Panc1 (cell line): ENCODE data around the gene RANBP3. TPM values are rescaled to one million over a fixed set of nuclear protein-coding genes. Genes with fewer than 3 reads are reported as not detected.

Source experiments
- ATAC-seq: fragments of 200-7000 bp; cut with Tn5 transposase; 2 replicates; pipeline ENCODE4 v1.9.1; 2020; ENCODE audit warnings: mild to moderate bottlenecking, moderate library complexity
- BruUV-seq: library from RNA; stranded (reverse); fragments of 400-500 nt; replicated peaks from 2 replicates; lab custom pipeline; 2021; lab: Mats Ljungman, UMichigan
- CTCF ChIA-PET: fragments of 300-600 bp; sonication (Branson Sonifier 250); formaldehyde crosslinking; loops from one replicate; lab custom pipeline; 2022; ENCODE audit warnings: antibody characterized with exemption; lab: Charles Lee
- POLR2A ChIA-PET: fragments of 300-600 bp; sonication (Branson Sonifier 250); formaldehyde crosslinking; loops from one replicate; lab custom pipeline; 2022; ENCODE audit warnings: antibody characterized with exemption; lab: Charles Lee
- DNase-seq: peaks from one replicate; pipeline ENCODE4 v3.0.0-alpha.2; 2010; ENCODE audit warnings: low read depth, low spot score
- H3K27ac ChIP-seq: 2 replicates; pipeline ENCODE4 v1.5.1; 2011; ENCODE audit warnings: mild to moderate bottlenecking, low read length, inconsistent platforms
- H3K27me3 ChIP-seq: fragments of 200-500 bp; sonication (Bioruptor generic); 2 replicates; pipeline ENCODE4 v1.6.0; 2014; ENCODE audit warnings: low read length, inconsistent platforms; ENCODE audit not compliant: control insufficient read depth, insufficient read depth
- H3K36me3 ChIP-seq: fragments of 200-500 bp; sonication (Bioruptor generic); 2 replicates; pipeline ENCODE4 v1.5.1; 2014; ENCODE audit warnings: inconsistent platforms, mild to moderate bottlenecking, low read length, moderate library complexity; ENCODE audit not compliant: control insufficient read depth, insufficient read depth
- H3K4me1 ChIP-seq: 2 replicates; pipeline ENCODE4 v1.5.1; 2011; ENCODE audit warnings: inconsistent platforms, mild to moderate bottlenecking, low read length, moderate library complexity; ENCODE audit not compliant: control insufficient read depth, insufficient read depth
- H3K4me3 ChIP-seq, 2 experiments: 2 replicates each; pipeline ENCODE4 v1.5.1; 2011 to 2012; ENCODE audit warnings: low read depth in 2 of 2, low read length in 2 of 2, mild to moderate bottlenecking in 2 of 2, inconsistent platforms in 1 of 2, moderate library complexity in 1 of 2
- H3K9me3 ChIP-seq: fragments of 200-500 bp; sonication (Bioruptor generic); 2 replicates; pipeline ENCODE4 v1.5.1; 2014; ENCODE audit warnings: low read depth, mild to moderate bottlenecking, inconsistent platforms, low read length, moderate library complexity; ENCODE audit not compliant: control insufficient read depth, insufficient read depth
- CTCF ChIP-seq: fragments of 450-650 bp; IDR thresholded peaks from 2 replicates; pipeline ENCODE4 v1.5.1; 2017; ENCODE audit warnings: mild to moderate bottlenecking
- POLR2AphosphoS5 ChIP-seq: IDR thresholded peaks from 2 replicates; pipeline ENCODE4 v1.6.1; 2012; ENCODE audit warnings: mild to moderate bottlenecking, low read depth, low read length, moderate library complexity
- REST ChIP-seq, 2 experiments: IDR thresholded peaks; 2 replicates each; pipeline ENCODE4 v1.6.1; 2011 to 2012; ENCODE audit warnings: low read depth in 2 of 2, control low read depth in 1 of 2, low read length in 1 of 2, mild to moderate bottlenecking in 1 of 2, moderate library complexity in 1 of 2; ENCODE audit not compliant: insufficient read depth in 1 of 2
- SIN3A ChIP-seq: IDR thresholded peaks from 2 replicates; pipeline ENCODE4 v1.6.1; 2012; ENCODE audit warnings: low read depth, mild to moderate bottlenecking, low read length, moderate library complexity, borderline replicate concordance; ENCODE audit not compliant: insufficient read depth
- TCF7L2 ChIP-seq: IDR thresholded peaks from 2 replicates; pipeline ENCODE4 v1.6.1; 2011; ENCODE audit warnings: mild to moderate bottlenecking, low read depth, low read length, inconsistent platforms
- in situ Hi-C: cut with HindIII; loops from 2 replicates; pipeline ENCODE4 v1.10.0; 2016; ENCODE audit warnings: low sequenced_read_pairs, low pct_unique_long_range_greater_than_20kb
- intact Hi-C: fragments of 100-400 bp; cut with micrococcal nuclease; formaldehyde crosslinking; loops from one replicate; pipeline ENCODE4 v1.10.0; 2022; ENCODE audit not compliant: unreplicated experiment
- total RNA-seq: library from RNA; stranded (reverse); gene quantifications from one replicate; pipeline ENCODE4 v1.2.1, GENCODE V29; 2021; ENCODE audit not compliant: unreplicated experiment

Gene RANBP3
- total RNA-seq, 1 experiment from 2014 or later: 54.6 TPM

- no TSS peak for BruUV-seq
- Histone ChIP-seq H3K27me3 (no peaks in the 10 kb centered on the region), H3K27ac (no peak overlapping the region), H3K9me3 (no peaks in the 10 kb centered on the region), H3K36me3 (no peaks in the 10 kb centered on the region), H3K4me1 (no peaks in the 10 kb centered on the region), H3K4me3 (no peak overlapping the region)
- no peak for TF ChIP-seq POLR2AphosphoS5
- no peak for TF ChIP-seq REST (IDR thresholded peaks at IDR 0.05; ENCODE audit: insufficient read depth in 1 of 2, low read depth in 2 of 2, low read length in 1 of 2)
- in situ Hi-C loops (no loop called here), intact Hi-C loops (no loop called here)
- ChIA-PET CTCF (no interaction called here), POLR2A (no interaction called here)
- DNase-seq (no peak), ATAC-seq (no peak)
Observed at GRCh38 chr19:5929625-5930024, 48.3 kb downstream of the RANBP3 start.

- TF ChIP-seq REST (IDR thresholded peaks at IDR 0.05; ENCODE audit: insufficient read depth in 1 of 2, low read depth in 2 of 2, low read length in 1 of 2) (no peak), CTCF (no peak), SIN3A (no peak), TCF7L2 (no peak)
- H3K36me3 ChIP-seq: no peaks in the 10 kb centered on the region
- no peak overlapping the region for H3K27ac ChIP-seq
- CTCF ChIA-PET: no interaction called here
- DNase-seq (no peak), ATAC-seq (no peak)
- BruUV-seq: no TSS peak
- H3K4me3 ChIP-seq: no peak overlapping the region
- in situ Hi-C loops: no loop called here
- H3K27me3 ChIP-seq: no peaks in the 10 kb centered on the region
- no peaks in the 10 kb centered on the region for H3K4me1 ChIP-seq
- POLR2A ChIA-PET: no interaction called here
- intact Hi-C loops: no loop called here
- H3K9me3 ChIP-seq: no peaks in the 10 kb centered on the region
Observed at GRCh38 chr19:5929179-5929578, 48.8 kb downstream of the RANBP3 start.
